Measurements from ENCODE around the gene HSD11B1. TPM values are rescaled to one million over a fixed set of nuclear protein-coding genes. Genes with fewer than 3 reads are reported as not detected.

The HSD11B1 gene
- total and polyA plus RNA-seq, 3 donors from 2014 or later = 17.6 to 19.5 (median 18.0) TPM

- Histone ChIP-seq H3K4me3 (no peak overlapping the region), H3K27me3 (no peaks in the 10 kb centered on the region), H3K36me3 (ENCODE audit: low read depth, missing control alignments) (no peaks in the 10 kb centered on the region), H3K9me3 (no peaks in the 10 kb centered on the region), H3K4me1 (peaks cover 19% of the 10 kb centered on the region), H3K27ac (peak overlapping the region; percentile 79 to 85)
- intact Hi-C loops (cut with DNase I; ENCODE audit: low total_unique reads) = no loop called here
- DNase-seq = no peak
- 22 to 63% methylated on average over 1 to 2 of the region's 2 CpGs for WGBS, 2 donors
- TF ChIP-seq POLR2A (IDR thresholded peaks at IDR 0.05) (no peak), CTCF (IDR thresholded peaks at IDR 0.05) (no peak)
Observed at GRCh38 chr1:209720826-209721225, 16.2 kb downstream of the HSD11B1 start.

GRCh38 chr1:209721323-209721722, 16.7 kb downstream of the HSD11B1 start:
- H3K4me1 ChIP-seq = peaks cover 19% of the 10 kb centered on the region
- H3K9me3 ChIP-seq = no peaks in the 10 kb centered on the region
- intact Hi-C loops (cut with DNase I; ENCODE audit: low total_unique reads) = no loop called here
- TF ChIP-seq CTCF (IDR thresholded peaks at IDR 0.05) (no peak), POLR2A (IDR thresholded peaks at IDR 0.05) (no peak)
- H3K27ac ChIP-seq = peak overlapping the region; percentile 79 to 85
- H3K36me3 ChIP-seq (ENCODE audit: low read depth, missing control alignments) = no peaks in the 10 kb centered on the region
- 90 to 91% methylated on average over 1 of the region's 1 CpG for WGBS, 2 donors
- no peaks in the 10 kb centered on the region for H3K27me3 ChIP-seq
- DNase-seq = no peak
- H3K4me3 ChIP-seq = no peak overlapping the region

- peaks cover 19% of the 10 kb centered on the region for H3K4me1 ChIP-seq
- intact Hi-C loops (cut with DNase I; ENCODE audit: low total_unique reads) = no loop called here
- no peaks in the 10 kb centered on the region for H3K27me3 ChIP-seq
- no peaks in the 10 kb centered on the region for H3K36me3 ChIP-seq (ENCODE audit: low read depth, missing control alignments)
- H3K9me3 ChIP-seq = no peaks in the 10 kb centered on the region
- no peak overlapping the region for H3K27ac ChIP-seq
- 76 to 81% methylated on average over 3 of the region's 3 CpGs for WGBS, 2 donors
- H3K4me3 ChIP-seq = no peak overlapping the region
- TF ChIP-seq POLR2A (IDR thresholded peaks at IDR 0.05) (no peak), CTCF (IDR thresholded peaks at IDR 0.05) (no peak)
- DNase-seq = no peak
Observed at GRCh38 chr1:209723265-209723664, 18.6 kb downstream of the HSD11B1 start.

GRCh38 chr1:209723756-209724693, 19.4 kb downstream of the HSD11B1 start:
- WGBS, 2 donors = 62 to 70% methylated on average over 3 of the region's 3 CpGs
- H3K27ac ChIP-seq = peak overlapping the region; percentile 15 to 46

More at GRCh38 chr1:209723756-209724693, 19.4 kb downstream of the HSD11B1 start:
- H3K4me3 ChIP-seq = no peak overlapping the region
- intact Hi-C loops (cut with DNase I; ENCODE audit: low total_unique reads) = no loop called here
- peaks cover 19% of the 10 kb centered on the region for H3K4me1 ChIP-seq
- no peaks in the 10 kb centered on the region for H3K27me3 ChIP-seq
- no peak for DNase-seq
- no peaks in the 10 kb centered on the region for H3K36me3 ChIP-seq (ENCODE audit: low read depth, missing control alignments)
- no peaks in the 10 kb centered on the region for H3K9me3 ChIP-seq
- no peak for TF ChIP-seq POLR2A (IDR thresholded peaks at IDR 0.05)
- TF ChIP-seq CTCF (IDR thresholded peaks at IDR 0.05) = no peak

Data from testis (tissue), 3 donors.